CD14-positive monocyte (primary cell): ENCODE measurements around the gene SSR2. TPM values are rescaled to one million over a fixed set of nuclear protein-coding genes. Genes with fewer than 3 reads are reported as not detected.
A peak's percentile ranks its signal among the peaks of the same experiment; 100 is the strongest.

Source experiments
- DNase-seq, 3 donors: peaks; one replicate each; pipeline ENCODE4 v3.0.0-alpha.2; 2011 to 2022
- H2AFZ ChIP-seq: 2 replicates; pipeline ENCODE4 v1.6.0; 2012; ENCODE audit warnings: mild to moderate bottlenecking, low read depth, low read length, inconsistent platforms; ENCODE audit not compliant: insufficient read depth, poor library complexity, severe bottlenecking
- H3K27ac ChIP-seq, 2 donors: 1 replicate in 1 of 2; 2 replicates in 1 of 2; pipeline ENCODE4 v1.5.1; 2012 to 2013; ENCODE audit warnings: low read length in 2 of 2, control low read depth in 1 of 2, inconsistent platforms in 1 of 2, low read depth in 1 of 2, mild to moderate bottlenecking in 1 of 2
- H3K27me3 ChIP-seq, 2 donors: one replicate each; pipeline versions ENCODE4 v1.6.0 to v1.6.1; 2011 to 2013; ENCODE audit warnings: low read length in 2 of 2; ENCODE audit not compliant: control insufficient read depth in 2 of 2, insufficient read depth in 2 of 2
- H3K36me3 ChIP-seq, 2 donors: replicated peaks in 1 of 2; 1 replicate in 1 of 2; 2 replicates in 1 of 2; pipeline versions ENCODE4 v1.5.1 to v1.6.1; 2012 to 2013; ENCODE audit warnings: low read length in 2 of 2, control low read depth in 1 of 2, inconsistent platforms in 1 of 2, mild to moderate bottlenecking in 1 of 2; ENCODE audit not compliant: insufficient read depth in 2 of 2, control insufficient read depth in 1 of 2
- H3K4me1 ChIP-seq, 2 donors: 1 replicate in 1 of 2; 2 replicates in 1 of 2; pipeline versions ENCODE4 v1.5.1 to v1.6.1; 2012 to 2013; ENCODE audit warnings: low read length in 2 of 2, control low read depth in 1 of 2, inconsistent platforms in 1 of 2, mild to moderate bottlenecking in 1 of 2, moderate library complexity in 1 of 2; ENCODE audit not compliant: insufficient read depth in 2 of 2, control insufficient read depth in 1 of 2
- H3K4me2 ChIP-seq: replicated peaks from 2 replicates; pipeline ENCODE3; 2012; ENCODE audit warnings: low read length, moderate library complexity, mild to moderate bottlenecking; ENCODE audit not compliant: poor library complexity, severe bottlenecking; ENCODE audit errors: extremely low read depth
- H3K4me3 ChIP-seq, 3 experiments: fragments of 200-600 bp in 1 of 3; sonication (generic) in 1 of 3; replicated peaks in 1 of 3; 1 replicate in 2 of 3; 2 replicates in 1 of 3; pipeline ENCODE4 v1.5.1; 2011 to 2013; ENCODE audit warnings: low read length in 3 of 3, mild to moderate bottlenecking in 3 of 3, control low read depth in 2 of 3, low read depth in 2 of 3, inconsistent platforms in 1 of 3, moderate library complexity in 1 of 3
- H3K79me2 ChIP-seq: 2 replicates; pipeline ENCODE4 v1.6.0; 2012; ENCODE audit warnings: mild to moderate bottlenecking, control low read depth, inconsistent platforms, low read length, moderate library complexity; ENCODE audit not compliant: insufficient read depth
- H3K9ac ChIP-seq: 2 replicates; pipeline ENCODE4 v1.6.0; 2017; ENCODE audit warnings: low read length, mild to moderate bottlenecking; ENCODE audit not compliant: insufficient read depth, poor library complexity, severe bottlenecking
- H3K9me3 ChIP-seq, 2 donors: replicated peaks in 1 of 2; 1 replicate in 1 of 2; 2 replicates in 1 of 2; pipeline versions ENCODE4 v1.5.1 to v1.6.1; 2012 to 2013; ENCODE audit warnings: low read length in 2 of 2, control low read depth in 1 of 2; ENCODE audit not compliant: control insufficient read depth in 1 of 2, insufficient read depth in 1 of 2
- H4K20me1 ChIP-seq: 2 replicates; pipeline ENCODE4 v1.6.0; 2012; ENCODE audit warnings: mild to moderate bottlenecking, low read length, control low read depth, moderate library complexity; ENCODE audit not compliant: insufficient read depth
- H3K27ac Mint-ChIP-seq, 7 donors: one replicate each; pipeline ENCODE4 v1.8.0; 2020; ENCODE audit warnings: mild to moderate bottlenecking in 7 of 7, mixed read lengths in 7 of 7, moderate library complexity in 6 of 7, inconsistent platforms in 2 of 7
- H3K27me3 Mint-ChIP-seq, 3 donors: one replicate each; pipeline ENCODE4 v1.8.0; 2021 to 2022; ENCODE audit warnings: low read depth in 3 of 3, mild to moderate bottlenecking in 3 of 3, mixed read lengths in 3 of 3, moderate library complexity in 3 of 3, inconsistent platforms in 1 of 3
- H3K36me3 Mint-ChIP-seq, 2 donors: one replicate each; pipeline ENCODE4 v1.8.0; 2020; ENCODE audit warnings: mixed read lengths in 2 of 2, inconsistent platforms in 1 of 2, mild to moderate bottlenecking in 1 of 2
- H3K4me1 Mint-ChIP-seq: one replicate; pipeline ENCODE4 v1.8.0; 2020; ENCODE audit warnings: mild to moderate bottlenecking, mixed read lengths
- H3K4me3 Mint-ChIP-seq, 2 donors: one replicate each; pipeline ENCODE4 v1.8.0; 2020; ENCODE audit warnings: mild to moderate bottlenecking in 2 of 2, mixed read lengths in 2 of 2, moderate library complexity in 1 of 2
- H3K9me3 Mint-ChIP-seq, 7 donors: one replicate each; pipeline ENCODE4 v1.8.0; 2020 to 2022; ENCODE audit warnings: mixed read lengths in 7 of 7, mild to moderate bottlenecking in 6 of 7, moderate library complexity in 6 of 7, inconsistent platforms in 2 of 7
- CTCF ChIP-seq: fragments of 200-600 bp; IDR thresholded peaks from one replicate; pipeline ENCODE4 v1.8.0; 2022; ENCODE audit warnings: antibody characterized with exemption, mild to moderate bottlenecking
- WGBS: methylation state at CpG from one replicate; pipeline ENCODE4 v1.1.5; 2013; ENCODE audit warnings: missing lambda C conversion rate; ENCODE audit not compliant: insufficient coverage; 5-methylcytosine and 5-hydroxymethylcytosine counted together
- intact Hi-C, 2 donors: fragments of 100-400 bp; cut with micrococcal nuclease; formaldehyde crosslinking; loops; one replicate each; pipeline versions ENCODE4 v1.15.0 to v1.15.1; 2023
- polyA plus RNA-seq, 3 donors: library from polyadenylated mRNA; depleted of rRNA in 1 of 3; unstranded in 2 of 3; stranded (reverse) in 1 of 3; fragments of 300-500 nt in 2 of 3; fragments of >200 nt in 1 of 3; fragmentation: Illumina TruSeq in 2 of 3; gene quantifications; 1 replicate in 2 of 3; 2 replicates in 1 of 3; pipeline ENCODE4 v1.2.3, GENCODE V29; 2012 to 2021

The SSR2 gene
- polyA plus RNA-seq, 3 donors: 374 to 614 (median 414) TPM

GRCh38 chr1:156054500-156055280 is 33.9 kb upstream of the SSR2 start, which contains the start of gene LAMTOR2:
Gene LAMTOR2 (plus strand): TSS chr1:156054782. CDS start chr1:156054890, 108 bp downstream.
- Histone ChIP-seq H3K9ac (peak within 1 kb of the TSS; percentile 79), H3K79me2 (peaks cover 19% of the 10 kb centered on the region), H3K27ac (peak within 1 kb of the TSS; percentile 84 to 86), H2AFZ (peak within 1 kb of the TSS; percentile 94), H3K36me3 (peaks cover 17 to 24% of the 10 kb centered on the region in 2 donors), H3K27me3 (no peaks in the 10 kb centered on the region), H3K9me3 (no peaks in the 10 kb centered on the region), H3K4me1 (peaks cover 23 to 38% of the 10 kb centered on the region in 2 donors), H3K4me2 (peak within 1 kb of the TSS; percentile 100), H3K4me3 (peak within 1 kb of the TSS; percentile 61 to 99 (median 93)), H4K20me1 (peaks cover 6% of the 10 kb centered on the region)
- peaks cover 31 to 32% of the 10 kb centered on the region in 2 donors for H3K36me3 Mint-ChIP-seq
- H3K27me3 Mint-ChIP-seq: peaks cover 0 to 2% (median 1%) of the 10 kb centered on the region in 3 donors
- peaks cover 25% of the 10 kb centered on the region for H3K4me1 Mint-ChIP-seq
- TF ChIP-seq CTCF: no peak
- peak within 1 kb of the TSS; percentile 84 to 96 (median 93) for H3K27ac Mint-ChIP-seq
- WGBS: under 1% methylated on average over 45 of the region's 53 CpGs
- peak within 1 kb of the TSS; percentile 93 to 97 for H3K4me3 Mint-ChIP-seq
- H3K9me3 Mint-ChIP-seq: peaks cover 0 to 2% (median 0%) of the 10 kb centered on the region in 7 donors
- intact Hi-C loops: loop anchor here (2.0 to 5.0 kb wide), 5 partner anchors 32 to 122 kb away; partner anchors contain the start of genes KHDC4 (in 2 of the 2) and SSR2 (in 2 of the 2)
- DNase-seq: peak; percentile 87 to 93 (median 91)

- Histone ChIP-seq H3K36me3 (peaks cover 17 to 29% of the 10 kb centered on the region in 2 donors), H2AFZ (peak within 1 kb of the TSS; percentile 94), H3K9ac (peak within 1 kb of the TSS; percentile 79), H3K4me1 (peaks cover 23 to 38% of the 10 kb centered on the region in 2 donors), H3K79me2 (peaks cover 19% of the 10 kb centered on the region), H3K27ac (peak within 1 kb of the TSS; percentile 84 to 86), H3K9me3 (no peaks in the 10 kb centered on the region), H3K4me3 (peak within 1 kb of the TSS; percentile 87 to 99 (median 93)), H3K4me2 (peak within 1 kb of the TSS; percentile 100), H4K20me1 (peaks cover 6% of the 10 kb centered on the region), H3K27me3 (no peaks in the 10 kb centered on the region)
- Mint-ChIP-seq H3K36me3 (peaks cover 33 to 39% of the 10 kb centered on the region in 2 donors), H3K27me3 (peaks cover 0 to 2% (median 1%) of the 10 kb centered on the region in 3 donors), H3K4me3 (peak within 1 kb of the TSS; percentile 97), H3K27ac (peak within 1 kb of the TSS; percentile 84 to 96 (median 93)), H3K4me1 (peaks cover 25% of the 10 kb centered on the region), H3K9me3 (peaks cover 0 to 2% (median 0%) of the 10 kb centered on the region in 7 donors)
- TF ChIP-seq CTCF: peak; percentile 60
- DNase-seq: peak; percentile 68 to 78 (median 75)
- intact Hi-C loops: loop anchor here (2.0 to 5.0 kb wide), 4 partner anchors 33 to 122 kb away; partner anchors contain the start of genes KHDC4 (in 2 of the 2) and SSR2 (in 1 of the 2)
- 0% methylated on average over 28 of the region's 49 CpGs for WGBS
Observed at GRCh38 chr1:156053768-156054499, 33.2 kb upstream of the SSR2 start, which contains the start of gene UBQLN4. Gene UBQLN4 (minus strand): TSS chr1:156053798. CDS start chr1:156053701, 97 bp downstream.
